ENCODE data around the gene CFAP299.

CFAP299 gene

DNA sequence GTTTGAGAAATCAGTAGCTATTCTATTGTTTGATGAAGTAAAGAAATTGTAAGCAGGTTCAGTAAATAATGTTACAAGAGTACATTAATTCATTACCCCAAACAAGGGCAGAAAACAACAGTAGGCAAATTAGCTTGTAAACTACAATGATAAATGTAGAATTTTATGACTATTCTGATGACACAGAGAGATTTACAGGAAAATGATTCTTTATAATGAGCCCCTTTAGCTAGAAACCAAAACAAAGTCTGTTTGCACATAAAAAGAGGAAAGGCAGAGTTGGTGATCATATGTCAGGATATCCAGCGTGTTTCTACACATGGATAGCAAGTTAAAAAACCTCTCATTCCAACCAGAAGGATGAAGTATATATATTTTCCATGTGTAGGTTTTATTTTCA, 204.8 kb downstream of the CFAP299 start:
- Histone ChIP-seq H3K27ac (ENCODE audit: low read depth, low read length) (no peak overlapping the region), H3K36me3 (ENCODE audit: control insufficient read depth, insufficient read depth, low read length) (no peaks in the 10 kb centered on the region), H3K27me3 (ENCODE audit: control insufficient read depth, insufficient read depth, low read length) (no peaks in the 10 kb centered on the region), H3K9ac (ENCODE audit: low read depth, low read length) (no peak overlapping the region), H3K4me1 (ENCODE audit: control insufficient read depth, insufficient read depth, low read length) (peaks cover 5% of the 10 kb centered on the region; the same call in 1 of the 2 replicates), H3K9me3 (ENCODE audit: control insufficient read depth, insufficient read depth, low read length) (no peaks in the 10 kb centered on the region), H3K4me3 (ENCODE audit: low read depth, low read length) (no peak overlapping the region)

DNA sequence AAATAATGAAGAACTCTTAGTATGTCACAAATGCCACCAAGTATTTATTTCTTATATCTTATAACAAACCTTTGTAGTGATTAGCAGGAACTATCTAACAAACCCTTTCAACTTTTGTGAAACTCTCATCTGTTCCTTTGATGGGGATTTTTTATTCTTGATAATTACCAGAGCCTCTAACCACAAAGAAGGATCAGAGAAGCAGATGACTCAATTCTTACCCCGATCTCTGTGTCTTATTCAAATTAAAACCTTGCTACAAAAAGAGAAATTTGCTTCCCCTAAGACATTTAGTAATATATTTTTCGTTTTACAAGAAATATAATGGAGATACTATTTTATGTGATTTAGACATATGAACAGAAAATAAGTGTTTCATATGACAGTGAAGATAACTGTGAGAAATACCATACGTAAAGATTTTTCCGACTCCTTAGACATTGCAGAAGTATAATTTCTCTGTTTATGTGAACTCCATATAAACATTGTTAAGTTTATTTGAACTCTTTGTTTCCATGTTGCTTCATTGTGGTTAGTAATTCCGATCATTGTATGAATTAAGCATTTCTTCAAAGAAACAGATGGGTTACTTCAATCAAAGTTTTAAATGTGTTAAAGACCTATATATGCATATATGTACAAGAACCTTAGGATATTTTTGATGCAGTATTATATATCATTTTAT, 205.4 kb downstream of the CFAP299 start:
- no peak overlapping the region for H3K27ac ChIP-seq (ENCODE audit: low read depth, low read length)
- H3K4me1 ChIP-seq (ENCODE audit: control insufficient read depth, insufficient read depth, low read length) = peaks cover 5% of the 10 kb centered on the region; the same call in 1 of the 2 replicates
- no peaks in the 10 kb centered on the region for H3K27me3 ChIP-seq (ENCODE audit: control insufficient read depth, insufficient read depth, low read length)
- no peak overlapping the region for H3K9ac ChIP-seq (ENCODE audit: low read depth, low read length)
- no peaks in the 10 kb centered on the region for H3K9me3 ChIP-seq (ENCODE audit: control insufficient read depth, insufficient read depth, low read length)
- H3K4me3 ChIP-seq (ENCODE audit: low read depth, low read length) = no peak overlapping the region
- H3K36me3 ChIP-seq (ENCODE audit: control insufficient read depth, insufficient read depth, low read length) = no peaks in the 10 kb centered on the region

DNA sequence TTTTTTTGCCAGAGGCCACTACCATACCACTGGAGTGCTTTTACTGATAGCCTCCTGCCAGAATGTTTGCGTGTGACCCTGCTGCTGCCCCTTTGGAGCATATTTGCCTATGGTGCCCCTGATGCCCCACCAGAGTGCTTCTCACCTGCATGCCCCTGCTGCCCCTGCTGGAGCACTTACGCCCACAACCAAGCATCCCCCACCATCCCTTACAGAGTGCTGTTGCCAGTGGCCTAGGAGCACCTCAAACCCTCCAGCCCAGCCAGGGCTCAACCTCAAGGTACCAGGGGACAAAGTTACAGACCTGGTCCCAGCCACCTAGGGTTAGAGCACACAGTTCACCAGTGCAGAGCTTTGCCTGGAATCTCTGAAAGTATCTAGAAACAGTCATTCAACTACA, 207.2 kb downstream of the CFAP299 start:
- H3K27me3 ChIP-seq (ENCODE audit: control insufficient read depth, insufficient read depth, low read length) = no peaks in the 10 kb centered on the region
- no peak overlapping the region for H3K4me3 ChIP-seq (ENCODE audit: low read depth, low read length)
- H3K9ac ChIP-seq (ENCODE audit: low read depth, low read length) = no peak overlapping the region
- no peaks in the 10 kb centered on the region for H3K9me3 ChIP-seq (ENCODE audit: control insufficient read depth, insufficient read depth, low read length)
- H3K27ac ChIP-seq (ENCODE audit: low read depth, low read length) = no peak overlapping the region
- H3K36me3 ChIP-seq (ENCODE audit: control insufficient read depth, insufficient read depth, low read length) = no peaks in the 10 kb centered on the region
- peaks cover 5% of the 10 kb centered on the region; the same call in 1 of the 2 replicates for H3K4me1 ChIP-seq (ENCODE audit: control insufficient read depth, insufficient read depth, low read length)

DNA sequence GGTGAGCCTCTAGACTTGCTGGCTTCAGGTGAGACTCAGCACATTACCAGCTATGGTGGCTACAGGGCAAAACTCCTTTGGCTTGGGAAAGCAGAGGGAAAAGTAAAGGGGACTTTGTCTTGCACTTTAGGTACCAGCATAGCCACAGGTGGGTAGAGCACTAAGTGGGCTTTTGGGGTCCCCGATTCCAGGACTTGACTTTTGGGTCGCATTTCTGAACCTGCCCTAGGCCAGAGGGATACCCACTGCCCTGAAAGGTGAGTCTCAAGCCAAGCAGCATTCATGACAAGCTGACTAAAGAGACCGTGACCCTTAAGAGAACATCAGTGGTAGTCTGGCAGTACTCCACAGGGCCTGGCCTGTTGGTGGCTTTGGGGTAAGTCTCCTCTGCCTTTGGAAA, 224.8 kb downstream of the CFAP299 start:
- no peak overlapping the region for H3K4me3 ChIP-seq (ENCODE audit: low read depth, low read length)
- no peaks in the 10 kb centered on the region for H3K36me3 ChIP-seq (ENCODE audit: control insufficient read depth, insufficient read depth, low read length)
- H3K27ac ChIP-seq (ENCODE audit: low read depth, low read length) = no peak overlapping the region
- H3K9me3 ChIP-seq (ENCODE audit: control insufficient read depth, insufficient read depth, low read length) = no peaks in the 10 kb centered on the region
- H3K4me1 ChIP-seq (ENCODE audit: control insufficient read depth, insufficient read depth, low read length) = no peaks in the 10 kb centered on the region
- no peak overlapping the region for H3K9ac ChIP-seq (ENCODE audit: low read depth, low read length)
- H3K27me3 ChIP-seq (ENCODE audit: control insufficient read depth, insufficient read depth, low read length) = no peaks in the 10 kb centered on the region

DNA sequence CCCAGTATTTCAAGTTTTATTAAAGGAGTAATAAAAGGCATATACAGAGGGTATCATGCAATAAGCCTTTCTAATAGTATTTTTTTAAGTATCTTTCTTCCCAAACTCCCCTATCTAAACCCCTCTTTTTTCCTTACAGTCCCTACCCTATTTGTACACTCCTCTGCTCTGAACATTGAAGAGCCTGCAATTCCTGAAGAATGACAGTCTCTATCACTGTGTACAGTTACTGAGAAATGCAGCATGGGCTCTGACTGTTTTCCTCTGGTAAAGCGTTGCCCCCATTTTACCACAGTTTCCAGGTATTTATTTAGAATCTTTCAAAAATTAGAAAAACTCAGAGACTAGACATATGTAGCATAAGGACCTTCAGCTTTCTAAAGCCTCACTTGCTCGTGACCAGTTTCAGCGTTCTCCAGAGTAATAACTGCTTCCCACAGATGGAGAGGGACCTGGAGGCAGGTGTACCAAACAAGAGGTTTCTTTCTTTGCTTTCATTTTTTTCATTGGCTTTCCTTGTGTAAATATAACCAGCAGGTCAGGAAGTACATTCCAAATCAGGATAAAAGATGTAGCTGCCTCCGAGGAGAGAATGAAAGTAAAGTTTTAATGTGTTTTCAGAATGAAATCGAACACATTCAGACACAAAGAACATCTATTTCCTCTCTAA, 230.8 kb downstream of the CFAP299 start:
- Histone ChIP-seq H3K9ac (ENCODE audit: low read depth, low read length) (no peak overlapping the region), H3K4me1 (ENCODE audit: control insufficient read depth, insufficient read depth, low read length) (no peaks in the 10 kb centered on the region), H3K27me3 (ENCODE audit: control insufficient read depth, insufficient read depth, low read length) (no peaks in the 10 kb centered on the region), H3K9me3 (ENCODE audit: control insufficient read depth, insufficient read depth, low read length) (no peaks in the 10 kb centered on the region), H3K36me3 (ENCODE audit: control insufficient read depth, insufficient read depth, low read length) (no peaks in the 10 kb centered on the region), H3K4me3 (ENCODE audit: low read depth, low read length) (no peak overlapping the region), H3K27ac (ENCODE audit: low read depth, low read length) (no peak overlapping the region)

DNA sequence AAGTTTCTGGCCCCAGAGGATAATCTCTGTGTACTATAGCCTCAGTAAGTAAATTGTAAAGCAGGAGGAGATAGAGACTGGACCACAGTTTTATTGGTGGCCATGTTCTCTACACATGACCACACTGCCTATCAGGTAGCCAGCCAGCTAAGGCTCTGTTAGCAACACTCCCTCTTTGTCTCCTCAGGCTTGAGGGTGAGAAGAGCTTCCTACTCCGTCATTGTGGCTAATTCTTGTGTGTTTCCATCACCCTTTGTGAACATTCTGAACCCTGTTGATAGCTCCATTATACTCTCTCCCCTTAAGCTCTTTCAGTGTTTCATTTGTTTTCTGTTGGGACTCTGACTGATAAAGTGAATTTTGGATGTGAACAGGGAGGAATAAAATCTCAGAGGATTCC, 233.4 kb downstream of the CFAP299 start:
- no peak overlapping the region for H3K4me3 ChIP-seq (ENCODE audit: low read depth, low read length)
- no peaks in the 10 kb centered on the region for H3K9me3 ChIP-seq (ENCODE audit: control insufficient read depth, insufficient read depth, low read length)
- no peak overlapping the region for H3K27ac ChIP-seq (ENCODE audit: low read depth, low read length)
- no peaks in the 10 kb centered on the region for H3K27me3 ChIP-seq (ENCODE audit: control insufficient read depth, insufficient read depth, low read length)
- H3K4me1 ChIP-seq (ENCODE audit: control insufficient read depth, insufficient read depth, low read length) = no peaks in the 10 kb centered on the region
- no peak overlapping the region for H3K9ac ChIP-seq (ENCODE audit: low read depth, low read length)
- no peaks in the 10 kb centered on the region for H3K36me3 ChIP-seq (ENCODE audit: control insufficient read depth, insufficient read depth, low read length)

DNA sequence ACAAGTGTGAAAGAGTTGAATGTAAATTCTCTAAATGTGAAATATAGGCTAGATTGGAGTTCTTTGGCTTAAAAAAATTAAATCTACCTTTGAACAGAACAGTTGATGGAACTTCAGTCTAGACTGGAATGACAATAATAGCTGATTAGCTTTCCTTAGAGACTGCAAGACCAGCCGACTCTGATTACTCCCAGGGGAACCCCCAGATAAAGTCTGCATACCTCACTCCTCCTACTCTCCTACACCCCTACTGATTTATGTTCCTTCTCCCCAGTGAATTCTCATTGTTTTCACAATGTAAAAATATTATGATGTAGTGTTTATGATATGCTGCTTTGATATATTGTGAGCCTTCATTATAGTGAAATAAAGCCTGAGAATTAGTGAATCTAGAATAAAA, 241.3 kb downstream of the CFAP299 start:
- Histone ChIP-seq H3K36me3 (ENCODE audit: control insufficient read depth, insufficient read depth, low read length) (no peaks in the 10 kb centered on the region), H3K27ac (ENCODE audit: low read depth, low read length) (no peak overlapping the region), H3K9ac (ENCODE audit: low read depth, low read length) (no peak overlapping the region), H3K4me3 (ENCODE audit: low read depth, low read length) (no peak overlapping the region), H3K9me3 (ENCODE audit: control insufficient read depth, insufficient read depth, low read length) (no peaks in the 10 kb centered on the region), H3K27me3 (ENCODE audit: control insufficient read depth, insufficient read depth, low read length) (no peaks in the 10 kb centered on the region), H3K4me1 (ENCODE audit: control insufficient read depth, insufficient read depth, low read length) (no peaks in the 10 kb centered on the region)

DNA sequence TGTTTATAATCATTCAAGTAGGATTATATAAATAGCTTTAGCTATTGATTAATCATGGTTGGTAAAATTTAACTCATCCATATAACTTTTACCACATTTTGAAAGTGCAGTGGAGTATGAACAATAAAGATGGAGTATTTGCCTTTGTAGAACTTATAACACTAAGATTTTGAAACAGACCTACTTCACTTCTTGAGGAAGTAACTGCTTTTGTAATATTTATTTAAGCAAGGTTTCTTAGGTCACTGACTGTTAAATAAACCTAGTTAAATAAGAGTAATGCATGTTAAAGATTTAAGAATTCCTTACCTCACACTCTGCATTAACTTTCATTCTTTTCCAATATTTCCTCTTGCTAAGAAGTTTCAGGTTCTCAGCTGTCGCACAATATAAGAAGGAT, 242.5 kb downstream of the CFAP299 start:
- Histone ChIP-seq H3K9me3 (ENCODE audit: control insufficient read depth, insufficient read depth, low read length) (no peaks in the 10 kb centered on the region), H3K36me3 (ENCODE audit: control insufficient read depth, insufficient read depth, low read length) (no peaks in the 10 kb centered on the region), H3K4me3 (ENCODE audit: low read depth, low read length) (no peak overlapping the region), H3K27me3 (ENCODE audit: control insufficient read depth, insufficient read depth, low read length) (no peaks in the 10 kb centered on the region), H3K27ac (ENCODE audit: low read depth, low read length) (no peak overlapping the region), H3K4me1 (ENCODE audit: control insufficient read depth, insufficient read depth, low read length) (no peaks in the 10 kb centered on the region), H3K9ac (ENCODE audit: low read depth, low read length) (no peak overlapping the region)

DNA sequence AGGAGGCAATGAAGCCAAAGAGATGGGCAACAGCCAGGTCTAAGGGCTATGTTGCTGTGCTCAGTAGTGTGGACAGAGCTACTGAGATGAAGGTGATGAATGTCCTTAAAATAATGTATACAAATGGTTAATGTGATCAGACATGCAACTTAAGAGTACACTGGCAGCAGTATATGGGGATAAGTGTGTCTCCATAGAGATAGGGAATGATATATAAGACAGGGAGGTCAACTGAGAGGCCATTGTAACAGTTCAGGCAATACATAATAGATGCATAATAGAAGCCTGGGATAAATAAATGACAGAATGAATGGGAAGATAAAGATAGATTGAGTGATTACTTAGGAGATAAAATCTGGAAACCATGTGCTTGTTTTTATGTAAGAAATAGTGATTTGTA, 250.0 kb downstream of the CFAP299 start:
- Histone ChIP-seq H3K27ac (ENCODE audit: low read depth, low read length) (no peak overlapping the region), H3K36me3 (ENCODE audit: control insufficient read depth, insufficient read depth, low read length) (no peaks in the 10 kb centered on the region), H3K9ac (ENCODE audit: low read depth, low read length) (no peak overlapping the region), H3K9me3 (ENCODE audit: control insufficient read depth, insufficient read depth, low read length) (no peaks in the 10 kb centered on the region), H3K27me3 (ENCODE audit: control insufficient read depth, insufficient read depth, low read length) (no peaks in the 10 kb centered on the region), H3K4me1 (ENCODE audit: control insufficient read depth, insufficient read depth, low read length) (no peaks in the 10 kb centered on the region), H3K4me3 (ENCODE audit: low read depth, low read length) (no peak overlapping the region)

DNA sequence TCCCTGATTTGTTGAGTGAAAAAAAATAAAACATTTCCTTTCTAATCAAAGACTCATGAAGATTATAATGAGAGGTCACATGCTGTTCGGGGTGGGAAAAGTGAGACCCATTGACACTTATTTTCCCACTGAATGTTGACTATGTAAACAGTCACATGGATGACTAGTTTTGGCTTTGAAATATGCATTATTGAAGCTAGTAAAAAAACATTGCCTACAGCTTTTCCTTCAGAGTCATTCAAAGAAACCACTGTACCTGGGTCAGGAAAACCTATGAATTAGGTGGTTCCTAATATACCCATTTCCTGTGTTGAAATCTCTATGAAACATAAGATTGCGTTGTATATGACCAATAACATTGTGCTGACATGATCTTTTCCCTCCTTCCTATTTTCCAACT, 251.2 kb downstream of the CFAP299 start:
- H3K9ac ChIP-seq (ENCODE audit: low read depth, low read length) = no peak overlapping the region
- no peak overlapping the region for H3K27ac ChIP-seq (ENCODE audit: low read depth, low read length)
- H3K4me1 ChIP-seq (ENCODE audit: control insufficient read depth, insufficient read depth, low read length) = no peaks in the 10 kb centered on the region
- no peaks in the 10 kb centered on the region for H3K9me3 ChIP-seq (ENCODE audit: control insufficient read depth, insufficient read depth, low read length)
- no peak overlapping the region for H3K4me3 ChIP-seq (ENCODE audit: low read depth, low read length)
- H3K36me3 ChIP-seq (ENCODE audit: control insufficient read depth, insufficient read depth, low read length) = no peaks in the 10 kb centered on the region
- H3K27me3 ChIP-seq (ENCODE audit: control insufficient read depth, insufficient read depth, low read length) = no peaks in the 10 kb centered on the region

DNA sequence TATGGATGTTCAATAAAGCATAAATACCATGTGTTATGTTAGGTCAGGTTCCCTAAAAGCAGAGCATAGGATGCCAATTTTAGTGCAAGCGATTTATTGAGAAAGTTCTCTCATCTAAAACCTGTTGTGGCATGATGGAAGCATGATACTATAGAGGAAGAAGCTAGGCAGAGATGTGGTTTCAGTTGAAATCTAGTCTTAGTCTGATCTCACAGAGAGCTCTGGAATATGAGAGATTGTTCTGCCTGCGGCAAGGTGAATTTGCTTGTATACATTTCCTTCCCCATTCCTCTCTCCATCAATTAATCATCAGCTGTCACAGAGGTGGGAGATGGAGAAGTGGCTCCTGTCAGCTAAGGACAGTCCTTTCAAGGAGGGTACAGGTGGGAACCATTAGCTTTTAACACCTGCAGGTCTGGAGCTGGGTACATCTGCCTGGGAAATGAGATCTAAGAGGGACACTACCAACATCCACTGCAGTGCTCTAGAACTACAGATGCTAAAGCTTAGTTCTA, 252.4 kb downstream of the CFAP299 start:
- H3K9me3 ChIP-seq (ENCODE audit: control insufficient read depth, insufficient read depth, low read length) = no peaks in the 10 kb centered on the region
- no peak overlapping the region for H3K27ac ChIP-seq (ENCODE audit: low read depth, low read length)
- H3K9ac ChIP-seq (ENCODE audit: low read depth, low read length) = no peak overlapping the region
- H3K27me3 ChIP-seq (ENCODE audit: control insufficient read depth, insufficient read depth, low read length) = no peaks in the 10 kb centered on the region
- no peaks in the 10 kb centered on the region for H3K4me1 ChIP-seq (ENCODE audit: control insufficient read depth, insufficient read depth, low read length)
- H3K4me3 ChIP-seq (ENCODE audit: low read depth, low read length) = no peak overlapping the region
- H3K36me3 ChIP-seq (ENCODE audit: control insufficient read depth, insufficient read depth, low read length) = no peaks in the 10 kb centered on the region
